22Rv1 (cell line): ENCODE results near the gene ZNF862.
A peak's percentile ranks its signal among the peaks of the same experiment; 100 is the strongest.

Source experiments
- H3K27ac ChIP-seq: fragments of 450-650 bp; 2 replicates; pipeline ENCODE4 v1.5.1; 2017
- CTCF ChIP-seq: fragments of 450-650 bp; IDR thresholded peaks from 2 replicates; pipeline ENCODE4 v1.5.1; 2017; ENCODE audit warnings: mild to moderate bottlenecking
- ZFX ChIP-seq: fragments of 450-650 bp; IDR thresholded peaks from 2 replicates; pipeline ENCODE4 v1.6.1; 2017; ENCODE audit warnings: antibody characterized with exemption, borderline replicate concordance

The ZNF862 gene

GRCh38 chr7:149856583-149856982, 18.4 kb downstream of the ZNF862 start:
- TF ChIP-seq CTCF, result no peak
- TF ChIP-seq ZFX, result no peak
- no peak overlapping the region for H3K27ac ChIP-seq

GRCh38 chr7:149859369-149859768, 21.2 kb downstream of the ZNF862 start:
- TF ChIP-seq CTCF (no peak), ZFX (no peak)
- no peak overlapping the region for H3K27ac ChIP-seq

- H3K27ac ChIP-seq, result no peak overlapping the region
- TF ChIP-seq ZFX, result no peak
- no peak for TF ChIP-seq CTCF
These were observed 21.7 kb downstream of the ZNF862 start for GRCh38 chr7:149859876-149860275.

- no peak overlapping the region for H3K27ac ChIP-seq
- TF ChIP-seq ZFX (no peak), CTCF (peak; percentile 68)
These were observed 22.9 kb downstream of the ZNF862 start for GRCh38 chr7:149860821-149861727.

GRCh38 chr7:149861728-149862045, 23.5 kb downstream of the ZNF862 start:
- H3K27ac ChIP-seq, result no peak overlapping the region
- TF ChIP-seq ZFX (no peak), CTCF (peak; percentile 31; the same call in 1 of the 2 replicates)

- no peak for TF ChIP-seq ZFX
- no peak for TF ChIP-seq CTCF
- H3K27ac ChIP-seq, result no peak overlapping the region
These were observed 24.0 kb downstream of the ZNF862 start for GRCh38 chr7:149862156-149862555.

GRCh38 chr7:149863500-149863899, 25.3 kb downstream of the ZNF862 start:
- TF ChIP-seq CTCF, result no peak
- TF ChIP-seq ZFX, result no peak
- H3K27ac ChIP-seq, result no peak overlapping the region
